Effector CD4-positive, alpha-beta T cell (primary cell): ENCODE results near the gene STK24.
A peak's percentile ranks its signal among the peaks of the same experiment; 100 is the strongest.

Experiments used
- DNase-seq: peaks from one replicate; pipeline ENCODE4 v3.0.0-alpha.2; 2020

STK24 gene

DNA sequence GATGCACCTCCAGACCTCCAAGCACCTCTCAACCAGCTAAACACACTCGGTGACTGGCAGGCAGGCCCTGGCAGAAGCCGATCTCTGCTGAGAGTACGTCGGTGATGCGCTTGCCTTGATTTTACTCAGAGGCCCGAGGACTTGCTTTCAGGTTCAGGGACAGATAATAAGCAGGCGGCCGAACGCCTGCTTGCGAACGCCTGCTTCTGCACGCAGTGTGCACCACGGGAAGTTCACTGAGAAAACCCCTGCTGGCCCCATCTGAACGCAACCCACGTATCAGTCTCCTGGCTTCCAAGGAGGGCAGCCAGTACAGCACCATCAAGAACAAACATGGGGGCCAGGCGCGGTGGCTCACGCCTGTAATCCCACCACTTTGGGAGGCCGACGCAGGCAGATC is 108.0 kb downstream of the STK24 start:
- no peak for DNase-seq

DNA sequence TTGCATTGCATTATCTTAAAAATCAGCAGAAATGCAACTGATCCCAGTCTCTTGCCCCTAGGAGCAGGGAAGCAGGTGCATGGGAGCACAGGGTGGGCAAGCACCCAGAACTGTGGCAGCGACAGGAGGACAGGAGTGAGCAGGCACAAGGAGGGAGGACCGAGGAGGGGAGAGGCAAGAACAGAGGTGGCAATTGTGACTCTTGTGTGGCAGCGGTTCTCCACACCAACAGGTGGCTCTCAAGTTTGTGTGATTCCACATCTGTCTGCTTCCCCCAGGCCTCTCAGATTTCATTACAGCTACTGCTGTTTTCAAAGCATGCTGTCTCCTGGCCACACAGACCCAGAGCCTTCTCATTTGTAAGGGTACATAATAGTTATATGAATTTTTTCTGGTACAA is 108.5 kb downstream of the STK24 start:
- DNase-seq: no peak

DNA sequence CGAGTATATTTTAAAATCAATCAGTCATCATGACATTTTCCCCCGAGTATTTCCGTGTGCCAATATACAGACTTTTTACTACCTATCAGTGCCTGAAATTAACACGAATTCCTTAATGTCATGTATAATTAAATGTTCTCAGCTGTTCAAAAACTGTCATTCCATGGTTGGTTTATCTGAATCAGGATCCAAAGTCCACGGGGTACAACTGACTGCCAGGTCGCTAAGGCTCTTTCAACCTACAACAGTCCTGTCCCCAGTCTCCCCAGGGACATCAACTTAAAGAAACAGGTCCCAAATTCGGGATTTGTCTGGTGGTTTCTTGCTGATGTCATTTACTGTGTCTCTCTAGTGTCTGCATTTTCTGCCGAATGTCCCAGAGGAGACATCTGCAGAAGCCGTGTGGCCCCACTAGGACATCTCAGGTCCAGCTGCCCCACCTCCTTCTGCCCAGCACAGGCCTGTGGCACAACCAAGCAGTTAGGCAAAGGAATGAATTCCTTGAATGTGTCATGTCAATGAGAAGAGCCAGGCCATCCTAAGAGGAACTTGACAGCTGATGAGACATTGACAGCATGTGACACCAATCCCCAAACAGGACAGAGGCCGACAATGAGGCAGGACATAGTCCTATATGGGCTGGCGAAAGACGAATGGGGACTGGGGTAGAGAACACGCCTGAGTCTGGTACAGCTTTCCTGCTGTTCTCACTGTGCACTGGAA is 109.5 kb downstream of the STK24 start:
- no peak for DNase-seq

DNA sequence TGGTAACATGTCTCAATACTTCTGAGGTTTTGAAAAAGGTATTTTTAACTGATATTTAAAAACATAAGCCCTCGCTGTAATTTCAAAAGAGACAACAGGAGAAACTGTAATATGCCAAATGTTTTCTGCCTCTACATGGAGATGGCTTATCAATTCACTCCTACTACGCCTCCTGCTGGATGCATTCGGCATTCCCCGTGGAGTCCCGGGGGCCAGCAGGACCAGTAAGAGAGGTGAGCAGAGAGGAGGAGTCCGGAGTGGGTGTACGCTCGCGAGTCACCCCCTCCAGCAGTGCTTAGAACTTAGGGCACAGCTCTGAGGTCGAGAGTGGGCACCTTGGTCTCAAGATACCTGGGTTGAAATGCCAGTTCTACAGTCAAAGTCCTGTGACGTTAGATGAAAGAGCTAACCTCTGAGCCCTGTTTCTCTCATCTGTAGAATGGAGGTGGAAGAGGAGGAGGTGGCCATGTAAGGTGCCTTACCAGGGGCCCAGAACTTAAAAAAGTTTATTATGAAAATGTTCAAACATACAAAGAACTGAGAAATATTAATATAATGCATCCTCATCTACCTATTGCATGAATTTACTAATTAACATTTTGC is 110.2 kb downstream of the STK24 start:
- peak; percentile 25 for DNase-seq

DNA sequence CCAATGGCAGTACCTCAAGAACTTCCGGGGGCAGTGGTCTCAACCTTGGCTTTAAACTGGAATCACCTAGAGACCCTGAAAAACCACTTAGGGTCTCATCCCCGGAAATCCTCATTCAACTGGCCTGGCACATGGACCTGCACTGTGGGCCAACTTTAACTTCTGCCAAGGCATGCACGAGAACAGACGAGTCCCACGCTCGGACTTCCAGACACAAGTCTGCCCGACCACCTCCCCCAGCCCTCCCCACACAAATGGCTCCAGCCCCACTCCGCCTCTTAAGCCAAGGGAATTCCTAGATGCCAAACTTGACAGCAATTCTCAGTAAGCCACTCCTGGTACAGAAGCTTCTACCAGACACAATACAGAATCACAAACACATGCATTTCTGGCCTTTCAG is 114.0 kb downstream of the STK24 start:
- DNase-seq: no peak

DNA sequence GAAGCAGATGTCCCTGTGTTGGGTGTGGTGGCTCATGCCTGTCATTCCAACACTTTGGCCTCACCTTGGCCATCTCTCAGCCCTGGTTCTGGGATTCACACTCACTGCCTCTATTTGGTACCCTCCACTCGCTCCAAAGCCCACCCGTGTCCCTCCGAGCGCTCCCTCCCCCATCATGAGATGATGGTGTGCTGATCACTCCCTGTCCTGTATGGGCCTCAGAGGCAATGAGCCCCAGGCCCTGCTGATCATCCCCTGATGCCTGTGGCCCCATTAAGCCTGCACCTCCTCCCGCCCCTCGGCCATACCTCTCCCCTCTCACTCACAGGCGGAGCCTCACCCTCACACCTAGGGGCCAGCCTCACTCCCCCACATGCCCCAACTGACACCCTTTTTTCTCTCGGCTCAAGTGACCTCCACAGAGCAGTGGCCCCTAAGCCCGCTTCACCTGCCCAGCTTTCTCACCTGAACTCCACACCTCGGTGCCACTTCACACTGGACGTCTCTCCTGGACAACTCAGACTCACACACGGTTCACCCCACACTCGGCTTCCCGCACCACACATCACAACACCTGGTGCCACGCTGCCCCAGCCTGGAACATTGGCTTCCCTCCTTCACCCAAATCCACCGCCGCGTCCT is 114.5 kb downstream of the STK24 start:
- DNase-seq: no peak

DNA sequence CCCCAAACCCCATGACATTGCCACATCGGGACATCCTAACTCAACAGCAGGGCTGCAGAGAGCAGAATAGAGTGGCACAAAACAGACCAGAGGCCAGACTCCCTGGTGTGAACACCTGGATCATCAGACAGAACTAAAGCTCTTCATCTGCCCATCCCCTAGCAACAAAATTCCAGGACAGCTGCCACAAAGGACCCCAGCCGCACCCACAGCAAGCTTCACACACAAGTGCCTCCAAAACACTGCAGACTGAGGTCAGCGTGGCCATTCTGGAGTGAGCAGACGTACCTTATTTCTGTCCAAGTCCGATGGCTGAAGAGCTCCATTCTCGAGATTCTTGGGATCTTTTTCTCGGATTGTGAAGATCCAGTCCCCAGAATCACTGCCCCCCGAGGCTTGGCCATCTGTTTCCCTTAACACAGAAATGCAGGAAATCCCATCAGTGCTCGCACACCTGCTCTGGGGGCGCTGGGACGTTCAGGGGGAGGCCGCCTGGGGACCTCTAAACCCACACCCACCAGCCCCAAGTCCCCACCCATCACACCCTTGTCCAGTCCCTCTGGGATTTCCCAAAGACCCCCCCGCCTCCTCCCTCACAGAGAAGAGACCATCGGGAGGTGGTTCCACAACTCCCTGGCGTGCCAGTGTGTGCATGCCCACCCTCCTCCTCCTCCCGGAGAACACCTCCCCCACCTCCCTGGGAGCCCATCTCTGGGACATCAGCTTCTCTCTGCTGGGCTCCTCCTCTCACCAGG is 115.2 kb downstream of the STK24 start:
- no peak for DNase-seq

DNA sequence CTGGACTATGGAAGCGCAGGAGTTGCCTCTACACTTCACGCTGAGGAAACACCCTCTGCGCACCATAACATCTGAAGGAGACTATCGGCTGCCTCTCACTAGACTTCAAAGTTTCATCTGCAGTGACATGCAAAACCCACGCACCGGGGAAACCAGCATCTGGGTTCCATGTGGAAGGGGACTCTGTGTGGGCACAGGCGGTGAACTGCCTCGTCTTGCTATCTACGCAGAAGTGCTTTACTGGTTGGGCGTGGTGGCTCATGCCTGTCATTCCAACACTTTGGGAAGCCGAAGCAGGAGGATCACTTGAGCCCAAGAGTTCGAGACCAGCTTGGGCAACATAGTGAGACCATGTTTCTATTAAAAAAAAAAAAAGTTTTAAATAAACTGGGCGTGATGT is 116.4 kb downstream of the STK24 start:
- no peak for DNase-seq

DNA sequence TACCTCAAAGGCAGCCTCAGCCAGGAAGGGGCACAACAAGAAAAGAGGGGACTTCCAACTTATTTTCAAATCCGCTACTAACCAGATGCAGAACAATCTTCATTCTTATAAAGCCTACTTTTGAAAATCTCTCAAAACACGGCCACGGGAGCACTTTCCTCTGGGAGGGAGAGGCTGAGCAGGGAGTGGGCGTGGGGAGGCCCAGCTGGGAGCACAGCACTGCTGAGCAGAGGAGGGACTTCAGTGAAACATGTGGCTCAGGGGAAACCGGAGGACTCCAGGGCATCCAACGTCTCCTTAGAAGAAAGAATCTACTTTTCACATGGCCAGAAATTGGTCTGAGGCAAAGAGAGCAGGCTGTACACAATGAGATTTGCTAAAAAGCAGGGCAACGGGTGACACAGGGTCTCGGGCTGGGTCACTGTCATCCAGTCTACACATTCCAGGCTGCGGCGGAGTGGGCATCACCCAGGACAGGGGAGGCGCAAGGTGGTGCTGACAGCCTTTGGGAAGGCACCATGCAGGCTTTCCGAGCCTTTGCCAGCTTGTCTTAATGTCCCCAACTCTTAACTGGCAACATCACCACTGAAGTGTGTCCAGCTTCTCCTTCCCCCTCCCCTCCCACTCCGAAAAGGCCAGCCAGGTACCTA is 117.1 kb downstream of the STK24 start:
- DNase-seq: no peak

DNA sequence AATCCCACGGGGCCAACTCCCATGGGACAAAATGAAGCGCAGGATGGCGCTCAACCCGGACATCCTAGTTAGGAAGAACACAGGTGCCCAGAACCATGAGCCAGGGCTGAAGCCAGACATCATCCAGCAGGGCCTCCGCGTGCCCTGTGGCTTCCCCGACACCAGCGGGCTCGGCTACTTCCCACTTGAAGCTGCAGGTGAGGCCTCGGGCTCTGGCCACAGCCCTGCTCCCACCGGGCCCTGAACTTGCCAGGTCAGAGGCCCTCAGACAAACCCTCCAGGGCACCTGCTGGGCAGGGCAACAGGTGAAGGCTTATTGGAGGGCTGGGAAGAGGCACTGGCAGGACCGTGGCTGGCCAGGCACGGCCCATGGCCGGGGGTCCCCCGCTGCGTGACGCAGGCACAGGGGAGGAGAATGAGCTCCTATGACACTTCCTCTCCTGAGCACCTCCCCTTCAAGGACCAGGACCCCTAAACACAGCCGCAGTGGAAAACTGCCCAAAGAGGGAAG is 117.7 kb downstream of the STK24 start:
- DNase-seq: no peak

DNA sequence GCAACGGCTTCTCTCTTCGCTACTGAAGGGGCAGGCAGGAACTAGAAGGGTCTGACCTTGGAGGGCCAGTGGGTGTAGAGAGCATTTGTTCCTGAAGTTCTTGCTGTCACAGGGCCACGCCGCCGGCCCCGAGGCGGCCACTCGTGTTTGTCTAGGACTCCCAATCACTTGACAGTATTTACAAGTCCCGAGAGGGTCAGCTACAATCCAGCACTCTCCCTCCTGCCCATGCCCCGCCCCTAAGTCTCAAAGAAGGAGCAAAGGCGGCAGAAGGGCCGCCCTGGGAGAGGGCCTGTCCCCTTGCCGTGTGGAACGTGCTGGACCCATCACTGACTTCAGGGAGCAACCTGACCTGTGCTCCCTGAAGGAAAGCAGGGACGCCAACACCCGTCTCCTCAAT is 118.5 kb downstream of the STK24 start:
- no peak for DNase-seq

DNA sequence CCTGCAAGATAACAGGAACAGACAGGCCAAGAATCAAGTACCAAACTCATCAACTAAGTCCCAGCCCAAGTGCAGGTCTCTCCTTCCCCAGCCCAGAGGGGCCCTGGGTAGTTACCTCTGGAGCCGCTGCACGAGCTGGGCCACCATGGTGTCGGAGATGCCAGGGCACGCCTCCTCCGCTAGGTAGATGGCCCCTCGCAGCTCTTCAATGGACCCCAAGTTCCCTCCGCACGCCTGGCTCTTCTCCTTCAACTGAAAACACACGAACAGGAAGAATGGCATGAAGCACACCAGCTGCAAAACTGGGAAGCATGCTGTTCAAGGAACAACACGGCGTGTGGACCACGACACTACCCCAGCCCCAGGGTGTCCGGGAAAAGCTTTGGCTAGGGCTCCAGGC is 119.9 kb downstream of the STK24 start:
- no peak for DNase-seq

DNA sequence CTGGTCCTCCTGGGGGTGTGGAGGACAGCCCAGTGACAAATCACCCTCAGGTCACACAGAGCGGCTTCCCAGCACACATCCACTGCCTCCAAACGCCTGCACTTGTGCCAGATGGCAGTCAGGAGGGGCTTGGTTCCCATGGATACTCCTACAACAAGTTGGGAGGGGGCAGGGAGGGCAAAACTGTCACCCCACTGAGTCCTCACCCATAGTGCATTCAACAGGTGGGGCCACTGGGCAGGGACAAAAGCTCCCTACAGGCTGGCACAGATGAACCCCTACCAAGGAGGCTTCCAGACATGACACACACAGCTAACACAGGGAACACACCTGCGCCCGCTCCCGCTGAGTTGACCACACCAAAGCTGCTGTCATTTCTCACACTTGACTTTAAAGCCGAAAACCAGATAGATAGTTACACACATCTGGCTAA is 120.5 kb downstream of the STK24 start:
- no peak for DNase-seq

DNA sequence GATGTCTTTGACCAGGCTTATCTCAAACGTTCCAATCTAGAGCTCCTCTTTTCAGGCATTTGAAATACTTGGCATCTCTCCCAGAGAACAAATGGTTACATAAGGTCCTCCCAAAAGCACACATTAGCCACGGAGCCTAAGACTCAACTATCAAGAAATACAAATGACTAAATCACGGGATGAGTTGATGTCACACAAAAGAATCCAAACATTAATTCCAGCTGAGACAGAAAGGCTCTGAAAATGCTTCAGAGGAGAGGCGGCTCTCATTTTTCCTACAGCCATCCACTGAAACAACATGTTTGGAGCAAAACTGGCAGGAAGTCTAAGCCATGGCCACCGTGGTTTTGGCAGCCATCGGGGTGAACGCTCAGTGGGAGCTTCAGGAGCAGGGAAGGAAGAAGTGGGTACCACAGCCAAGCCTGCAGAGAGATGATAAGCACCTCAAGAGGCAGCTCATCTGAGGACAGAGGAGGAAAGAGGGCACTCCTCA is 122.5 kb downstream of the STK24 start:
- DNase-seq: no peak

DNA sequence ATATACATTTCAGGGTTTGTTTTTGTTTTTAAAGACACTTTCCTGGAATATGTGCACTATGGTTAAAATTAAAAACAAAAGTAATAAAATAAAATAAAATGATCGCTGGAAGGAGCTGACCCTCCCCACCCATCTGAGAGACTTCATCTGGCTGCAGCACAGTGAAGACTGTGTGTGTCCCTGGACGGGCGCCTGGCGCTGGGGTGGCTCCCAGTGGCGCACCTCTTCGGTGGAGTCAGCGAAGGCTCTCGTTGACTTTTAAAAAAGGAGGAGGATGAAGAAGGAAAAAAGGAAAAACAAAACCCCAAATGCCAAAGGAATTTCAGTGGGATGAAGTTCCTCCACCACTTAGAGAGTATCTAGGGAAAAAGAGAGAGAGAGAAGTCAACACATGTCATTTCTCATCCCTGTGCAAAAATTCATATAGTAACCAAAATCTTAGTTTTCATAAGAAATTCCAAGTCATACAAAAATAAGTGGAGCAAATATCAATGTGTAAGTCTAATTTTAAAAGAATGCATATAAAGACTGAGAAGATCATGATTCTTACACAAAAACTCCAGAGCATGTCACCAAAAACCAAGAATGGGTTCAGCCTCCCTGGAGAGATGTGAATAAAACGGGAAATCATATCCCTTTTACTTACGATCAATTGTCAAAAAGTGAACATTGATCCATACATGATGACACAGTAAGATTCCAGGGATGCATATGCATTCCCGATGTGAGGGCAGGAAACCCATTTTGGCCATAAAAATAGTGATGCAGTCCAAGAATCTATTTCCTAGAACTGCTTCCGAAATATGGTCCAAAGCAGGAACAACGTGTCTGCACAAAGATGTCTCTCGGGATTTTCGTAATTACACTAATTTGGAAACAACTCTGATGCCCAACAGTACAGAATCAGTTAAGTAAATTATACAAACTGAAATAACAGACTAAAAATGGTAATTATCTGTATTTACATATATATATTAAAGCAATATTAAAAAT is 123.8 kb downstream of the STK24 start:
- no peak for DNase-seq

DNA sequence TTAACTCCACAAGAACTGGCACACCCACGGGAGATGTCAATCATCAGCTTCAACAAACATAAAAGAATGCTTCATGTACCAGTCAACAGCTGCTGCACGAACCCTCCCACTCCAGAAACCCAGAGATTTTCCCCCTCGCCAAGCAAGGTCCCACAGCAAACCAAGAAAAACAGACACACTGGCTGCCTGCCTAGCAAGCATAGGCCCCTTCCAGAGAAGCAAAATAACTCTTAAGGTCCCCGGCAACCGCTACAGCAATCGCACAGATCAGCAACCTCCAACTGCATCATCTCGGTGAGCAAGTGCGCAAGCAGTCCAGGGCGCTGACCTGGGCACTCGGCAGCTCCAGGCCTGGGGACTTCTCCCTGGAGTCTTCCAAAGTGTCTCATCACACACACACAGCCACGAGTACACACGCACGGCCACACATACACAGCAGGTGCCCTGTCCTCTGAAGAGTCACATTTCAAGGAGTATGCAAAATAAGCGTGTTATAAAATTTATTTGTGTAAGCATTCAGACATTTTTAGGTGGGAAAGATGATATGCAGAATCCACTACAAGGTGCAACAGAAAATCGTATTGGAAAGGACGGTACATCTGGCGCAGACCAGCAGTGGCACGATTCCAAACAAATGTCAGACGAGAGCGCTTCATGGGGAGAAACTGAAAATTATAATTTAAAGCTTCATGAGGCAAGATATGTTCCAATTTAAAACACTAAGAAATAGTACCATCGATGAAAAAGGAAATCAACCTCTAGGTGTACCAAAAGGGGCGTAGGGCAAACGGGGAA is 125.0 kb downstream of the STK24 start:
- DNase-seq: no peak

DNA sequence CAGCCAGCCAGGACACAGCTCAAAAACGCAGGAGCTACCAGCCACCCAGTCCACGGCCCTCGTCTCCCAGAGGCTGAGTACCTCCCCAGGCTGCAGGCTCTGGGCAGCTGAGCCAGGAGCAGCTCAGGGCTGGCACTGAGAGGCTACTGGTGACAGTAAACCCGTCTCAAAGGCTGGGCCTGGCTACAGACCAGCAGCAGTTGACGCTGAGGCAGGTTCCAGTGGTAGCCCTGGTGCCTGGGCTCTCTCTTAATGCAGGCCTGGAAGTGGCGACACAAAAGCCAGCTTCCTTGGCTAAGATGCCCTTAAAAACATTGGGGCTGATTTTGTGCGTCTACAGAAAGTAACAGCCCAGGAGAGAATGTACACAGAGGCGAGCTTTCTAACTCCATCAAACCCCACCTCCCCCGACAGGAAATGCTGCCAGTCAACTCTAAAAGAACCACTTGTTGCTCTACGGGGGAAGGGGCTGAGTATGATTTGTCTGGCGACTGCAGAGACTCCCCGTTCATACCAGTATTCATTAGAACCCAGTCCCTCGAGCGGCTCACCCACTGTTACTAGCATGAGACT is 126.3 kb downstream of the STK24 start:
- no peak for DNase-seq

DNA sequence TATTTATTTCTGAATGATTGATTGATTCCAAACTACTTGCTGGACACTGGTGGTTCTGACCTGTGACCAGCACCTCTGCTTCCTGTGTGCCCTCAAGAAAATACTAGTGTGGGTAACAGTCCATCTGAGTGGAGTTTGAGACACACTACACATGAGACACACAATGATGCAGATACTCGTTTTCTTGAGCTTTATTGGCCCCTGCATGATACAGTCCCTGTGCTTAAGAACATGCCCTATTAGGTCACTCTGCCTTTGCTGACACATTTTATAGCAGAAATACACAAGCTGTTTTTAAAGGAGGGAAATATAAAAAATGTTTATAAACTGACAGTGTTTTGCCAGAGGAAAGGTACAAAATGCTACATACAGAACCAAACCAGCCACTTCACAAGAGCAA is 126.9 kb downstream of the STK24 start:
- DNase-seq: no peak

DNA sequence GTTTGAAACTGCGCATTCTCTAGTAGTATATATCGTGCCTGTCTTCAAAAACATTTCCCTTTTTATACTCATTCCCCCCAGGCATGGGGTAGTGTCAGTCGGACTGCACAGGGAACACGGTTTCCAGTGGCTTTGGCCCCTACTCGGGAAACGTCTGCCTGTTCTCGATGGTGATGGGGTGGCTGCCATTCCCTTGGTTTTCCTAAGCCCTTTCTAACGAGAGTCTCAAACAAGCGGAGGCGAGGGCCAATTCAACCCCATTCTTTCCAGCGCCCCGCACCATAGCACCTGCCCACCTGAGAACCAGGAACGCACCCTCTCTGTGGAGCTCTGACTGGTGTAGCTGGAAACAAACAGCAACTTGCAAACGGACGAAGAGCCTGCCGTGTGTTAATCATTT is 127.6 kb downstream of the STK24 start:
- no peak for DNase-seq

DNA sequence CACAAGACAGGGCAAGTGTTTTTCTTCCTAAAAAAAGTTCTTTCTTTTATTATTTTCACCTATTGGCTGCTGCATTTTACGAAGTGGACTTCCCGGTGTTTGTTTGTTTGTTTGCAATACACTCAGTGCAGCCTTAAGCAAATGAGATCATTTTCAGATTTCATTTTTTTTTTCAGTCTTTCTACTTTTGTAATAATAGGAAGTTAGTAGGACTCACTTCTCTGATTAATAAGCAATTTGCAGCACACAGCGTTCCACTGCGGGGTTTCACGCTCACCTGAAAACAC is 128.3 kb downstream of the STK24 start:
- no peak for DNase-seq
